Measurements from ENCODE around the gene SLC25A22.

DNA sequence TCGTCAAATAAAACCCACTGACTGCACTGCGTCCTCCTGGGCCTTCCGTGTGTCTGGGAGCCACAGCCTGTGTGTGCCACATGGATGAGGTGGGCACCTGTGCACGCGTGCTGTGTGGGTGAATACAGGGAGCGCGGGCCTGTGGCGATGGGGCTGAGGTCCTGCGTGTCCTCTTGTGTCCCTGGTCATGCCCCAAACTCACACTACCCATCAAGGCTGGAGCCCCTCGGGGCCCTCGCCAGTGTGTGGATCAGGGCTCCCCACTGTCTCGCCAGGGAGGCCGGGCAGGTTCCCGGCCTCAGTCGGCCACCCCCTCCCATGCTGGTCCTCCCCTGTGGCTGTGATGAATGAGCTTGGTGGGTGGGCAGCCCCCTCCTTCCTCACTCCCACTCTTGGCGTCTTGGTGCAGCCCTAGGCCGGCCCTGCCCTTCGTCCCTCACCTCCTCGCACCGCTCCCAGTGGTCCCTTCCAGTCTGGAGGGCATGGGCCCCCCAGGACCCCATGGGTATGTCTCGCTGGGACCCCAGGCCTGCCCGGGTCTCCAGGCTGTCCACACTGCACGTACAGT is 34.0 kb upstream of the SLC25A22 start:
- no peak for TF ChIP-seq EP300 (IDR thresholded peaks at IDR 0.05; ENCODE audit: low read depth)
- TF ChIP-seq, protein P1, sequence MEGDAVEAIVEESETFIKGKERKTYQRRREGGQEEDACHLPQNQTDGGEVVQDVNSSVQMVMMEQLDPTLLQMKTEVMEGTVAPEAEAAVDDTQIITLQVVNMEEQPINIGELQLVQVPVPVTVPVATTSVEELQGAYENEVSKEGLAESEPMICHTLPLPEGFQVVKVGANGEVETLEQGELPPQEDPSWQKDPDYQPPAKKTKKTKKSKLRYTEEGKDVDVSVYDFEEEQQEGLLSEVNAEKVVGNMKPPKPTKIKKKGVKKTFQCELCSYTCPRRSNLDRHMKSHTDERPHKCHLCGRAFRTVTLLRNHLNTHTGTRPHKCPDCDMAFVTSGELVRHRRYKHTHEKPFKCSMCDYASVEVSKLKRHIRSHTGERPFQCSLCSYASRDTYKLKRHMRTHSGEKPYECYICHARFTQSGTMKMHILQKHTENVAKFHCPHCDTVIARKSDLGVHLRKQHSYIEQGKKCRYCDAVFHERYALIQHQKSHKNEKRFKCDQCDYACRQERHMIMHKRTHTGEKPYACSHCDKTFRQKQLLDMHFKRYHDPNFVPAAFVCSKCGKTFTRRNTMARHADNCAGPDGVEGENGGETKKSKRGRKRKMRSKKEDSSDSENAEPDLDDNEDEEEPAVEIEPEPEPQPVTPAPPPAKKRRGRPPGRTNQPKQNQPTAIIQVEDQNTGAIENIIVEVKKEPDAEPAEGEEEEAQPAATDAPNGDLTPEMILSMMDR (IDR thresholded peaks at IDR 0.05), result no peak
